GM18861 (cell line): ENCODE results near the gene ZNF784.

Experiments used
- ATAC-seq: cut with Tn5 transposase; IDR thresholded peaks from one replicate; pipeline ENCODE4 v1.9.1; 2021; ENCODE audit not compliant: unreplicated experiment

The ZNF784 gene

GRCh38 chr19:55624109-55625003 lies at the start of gene ZNF784:
Gene ZNF784 (minus strand): TSS chr19:55624566. CDS start chr19:55624561, 5 bp downstream.
- ATAC-seq = no peak

GRCh38 chr19:55673889-55674288 lies 49.5 kb upstream of the ZNF784 start:
- no peak for ATAC-seq

- no peak for ATAC-seq
Measured at GRCh38 chr19:55673465-55673864, 49.1 kb upstream of the ZNF784 start.

GRCh38 chr19:55672418-55672817 lies 48.1 kb upstream of the ZNF784 start:
- no peak for ATAC-seq

GRCh38 chr19:55671054-55671378 lies 46.6 kb upstream of the ZNF784 start:
- no peak for ATAC-seq

- ATAC-seq = no peak
Measured at GRCh38 chr19:55670280-55671053, 46.1 kb upstream of the ZNF784 start.

GRCh38 chr19:55669418-55670279 lies 45.3 kb upstream of the ZNF784 start:
- ATAC-seq = no peak

- no peak for ATAC-seq
Measured at GRCh38 chr19:55668603-55669348, 44.4 kb upstream of the ZNF784 start.

GRCh38 chr19:55667958-55668357 lies 43.6 kb upstream of the ZNF784 start:
- ATAC-seq = no peak

- no peak for ATAC-seq
Measured at GRCh38 chr19:55667511-55667910, 43.1 kb upstream of the ZNF784 start.

GRCh38 chr19:55667006-55667381 lies 42.6 kb upstream of the ZNF784 start:
- no peak for ATAC-seq

- ATAC-seq = no peak
Measured at GRCh38 chr19:55666343-55667005, 42.1 kb upstream of the ZNF784 start.

GRCh38 chr19:55663846-55664536 lies 39.6 kb upstream of the ZNF784 start:
- ATAC-seq = no peak

GRCh38 chr19:55661826-55662225 lies 37.5 kb upstream of the ZNF784 start:
- no peak for ATAC-seq

- ATAC-seq = no peak
Measured at GRCh38 chr19:55660991-55661390, 36.6 kb upstream of the ZNF784 start.

GRCh38 chr19:55660404-55660803 lies 36.0 kb upstream of the ZNF784 start:
- ATAC-seq = no peak

- no peak for ATAC-seq
Measured at GRCh38 chr19:55659822-55660221, 35.5 kb upstream of the ZNF784 start.

- no peak for ATAC-seq
Measured at GRCh38 chr19:55658846-55659459, 34.6 kb upstream of the ZNF784 start.
